Heart left ventricle (tissue), 13 donors: ENCODE results near the gene SUMF1.

Source experiments
- CTCF ChIP-seq, 12 donors: fragments of 200-600 bp; sonication (generic) in 4 of 12; IDR thresholded peaks; one replicate each; pipeline versions ENCODE4 v1.5.0 to v1.8.0; 2018 to 2022; ENCODE audit warnings: antibody characterized with exemption in 12 of 12, mild to moderate bottlenecking in 5 of 12
- POLR2A ChIP-seq, 2 donors: fragments of 450-650 bp; IDR thresholded peaks; one replicate each; pipeline ENCODE4 v1.6.1; 2017; ENCODE audit warnings: antibody characterized with exemption in 2 of 2, mild to moderate bottlenecking in 2 of 2, moderate library complexity in 2 of 2
- donor health status: ischemic (EF 13 %, LVEDD 7.1; RV severe dilation, severe dysfunction).
- donor health status: DM: no; HTN: yes; CAD: no.
- donor health status: DM: no; HTN: no; CAD: no.
- donor health status: ischemic (EF 25% LVEDD 6.9; RV normal size, moderate dysfunction).
- donor health status: ischemic (EF 25% LVEDD 5.7; RV mildly dilated, moderate dysfunction).
- donor health status: ischemic (EF 35%, LVEDD 5.7; RV mildly dilated, moderate dysfunction).
- donor health status: nonischemic (EF 11% LVEDD 7.7; RV severe dilation, severe dysfunction).
- donor health status: DM: yes; HTN: yes; CAD: no.
- donor health status: PGD.
- donor health status: ischemic (EF 29% LVEDD 5.4; RV normal size, mild dysfunction).
- donor health status: nonischemic (EF 23%, LVEDD 6.1; RV moderate dilation, normal function).

DNA sequence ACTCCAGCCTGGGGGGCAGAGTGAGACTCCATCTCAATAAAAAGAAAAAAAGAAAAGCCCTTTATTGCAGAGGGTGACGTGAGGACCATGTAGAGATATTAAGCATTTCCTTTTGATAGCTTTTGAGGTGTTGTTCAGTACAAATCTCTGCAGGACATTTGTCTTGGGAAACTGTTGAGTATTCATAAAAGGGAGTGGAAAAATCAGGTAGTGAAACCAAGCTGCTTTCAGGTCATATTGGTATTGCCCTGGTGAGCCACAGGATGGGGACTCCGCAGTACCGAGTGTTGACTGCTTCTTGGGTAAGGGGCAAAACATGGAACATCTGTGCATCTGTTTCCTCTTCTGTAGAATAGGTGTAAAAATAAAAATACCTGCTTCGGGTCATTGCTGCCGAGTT is 36.0 kb upstream of the SUMF1 start:
- TF ChIP-seq POLR2A (IDR thresholded peaks at IDR 0.05) = no peak
- no peak for TF ChIP-seq CTCF (IDR thresholded peaks at IDR 0.05)
